B cell (primary cell): ENCODE data around the gene DNAJB6. TPM values are rescaled to one million over a fixed set of nuclear protein-coding genes. Genes with fewer than 3 reads are reported as not detected.

Experiments used
- ATAC-seq: fragments of 200-7000 bp; cut with Tn5 transposase; one replicate; pipeline ENCODE4 v1.10.0; 2021; ENCODE audit warnings: low read depth, mild to moderate bottlenecking, moderate number of reproducible peaks, moderate library complexity
- CTCF ChIA-PET: fragments of 350-600 bp; sonication (Branson Sonifier 250); formaldehyde crosslinking; loops from one replicate; lab custom pipeline; 2021; ENCODE audit warnings: antibody characterized with exemption, inconsistent platforms; lab: Charles Lee
- POLR2A ChIA-PET: fragments of 350-600 bp; sonication (Branson Sonifier 250); formaldehyde crosslinking; loops from one replicate; lab custom pipeline; 2021; ENCODE audit warnings: antibody characterized with exemption; lab: Charles Lee
- DNase-seq: peaks from one replicate; pipeline ENCODE4 v3.0.0; 2013
- H2AFZ ChIP-seq: 2 replicates; pipeline ENCODE4 v1.6.1; 2012; ENCODE audit warnings: mild to moderate bottlenecking, low read depth, low read length; ENCODE audit not compliant: insufficient read depth, poor library complexity, severe bottlenecking
- H3K27ac ChIP-seq, 2 donors: 1 replicate in 1 of 2; 2 replicates in 1 of 2; pipeline ENCODE4 v1.5.1; 2012 to 2013; ENCODE audit warnings: low read length in 2 of 2, mild to moderate bottlenecking in 2 of 2, moderate library complexity in 1 of 2
- H3K27me3 ChIP-seq, 4 experiments: fragments of 200-600 bp in 1 of 4; sonication (generic) in 1 of 4; replicated peaks in 1 of 4; 1 replicate in 2 of 4; 2 replicates in 2 of 4; pipeline versions ENCODE4 v1.6.1 to v1.7.0; 2013 to 2016; ENCODE audit warnings: low read length in 3 of 4, mild to moderate bottlenecking in 2 of 4, mixed read lengths in 1 of 4, moderate library complexity in 1 of 4; ENCODE audit not compliant: insufficient read depth in 4 of 4, control insufficient read depth in 3 of 4; ENCODE audit errors: control extremely low read depth in 1 of 4
- H3K36me3 ChIP-seq, 2 experiments: replicated peaks in 1 of 2; 1 replicate in 1 of 2; 2 replicates in 1 of 2; pipeline versions ENCODE4 v1.6.1 to v1.7.1; 2013; ENCODE audit warnings: low read length in 1 of 2; ENCODE audit not compliant: insufficient read depth in 2 of 2, control insufficient read depth in 1 of 2; ENCODE audit errors: control extremely low read depth in 1 of 2, extremely low read depth in 1 of 2
- H3K4me1 ChIP-seq, 2 donors: fragments of 200-600 bp in 1 of 2; sonication (generic) in 1 of 2; 1 replicate in 1 of 2; 2 replicates in 1 of 2; pipeline versions ENCODE4 v1.5.1 to v1.6.1; 2013 to 2017; ENCODE audit warnings: low read length in 2 of 2; ENCODE audit not compliant: control insufficient read depth in 2 of 2, insufficient read depth in 2 of 2
- H3K4me2 ChIP-seq: replicated peaks from 2 replicates; pipeline ENCODE3; 2012; ENCODE audit warnings: mild to moderate bottlenecking, low read depth, low read length; ENCODE audit not compliant: poor library complexity, severe bottlenecking
- H3K4me3 ChIP-seq, 5 experiments: fragments of 200-600 bp in 1 of 5; sonication (generic) in 1 of 5; 1 replicate in 3 of 5; 2 replicates in 2 of 5; pipeline versions ENCODE4 v1.5.1 to v1.7.0; 2011 to 2016; ENCODE audit warnings: low read length in 4 of 5, mild to moderate bottlenecking in 4 of 5, low read depth in 2 of 5, control low read depth in 1 of 5, moderate library complexity in 1 of 5; ENCODE audit not compliant: insufficient read depth in 1 of 5; ENCODE audit errors: control extremely low read depth in 1 of 5, extremely low read depth in 1 of 5
- H3K79me2 ChIP-seq: fragments of 200-600 bp; sonication (generic); one replicate; pipeline ENCODE4 v1.6.0; 2016; ENCODE audit warnings: low read length; ENCODE audit not compliant: control insufficient read depth, insufficient read depth
- H3K9ac ChIP-seq: fragments of 200-600 bp; sonication (generic); 2 replicates; pipeline ENCODE4 v1.6.1; 2017; ENCODE audit warnings: mild to moderate bottlenecking, low read length, moderate library complexity
- H3K9me3 ChIP-seq, 3 donors: one replicate each; pipeline versions ENCODE4 v1.6.1 to v1.7.1; 2013; ENCODE audit warnings: low read length in 2 of 3; ENCODE audit not compliant: control insufficient read depth in 2 of 3, insufficient read depth in 1 of 3; ENCODE audit errors: control extremely low read depth in 1 of 3
- H4K20me1 ChIP-seq: 2 replicates; pipeline ENCODE4 v1.6.0; 2012; ENCODE audit warnings: mild to moderate bottlenecking, low read length; ENCODE audit not compliant: insufficient read depth, control insufficient read depth, poor library complexity, severe bottlenecking
- H3K27ac Mint-ChIP-seq: one replicate; pipeline ENCODE4 v1.8.0; 2021; ENCODE audit warnings: mixed read lengths
- H3K27me3 Mint-ChIP-seq: one replicate; pipeline ENCODE4 v1.8.0; 2021; ENCODE audit warnings: mixed read lengths
- H3K4me1 Mint-ChIP-seq: one replicate; pipeline ENCODE4 v1.8.0; 2021; ENCODE audit warnings: mixed read lengths
- H3K4me3 Mint-ChIP-seq: one replicate; pipeline ENCODE4 v1.8.0; 2021; ENCODE audit warnings: mixed read lengths
- H3K9me3 Mint-ChIP-seq: one replicate; pipeline ENCODE4 v1.8.0; 2022; ENCODE audit warnings: mixed read lengths; ENCODE audit not compliant: insufficient read depth
- CTCF ChIP-seq: fragments of 200-600 bp; IDR thresholded peaks from one replicate; pipeline ENCODE4 v1.8.0; 2022; ENCODE audit warnings: antibody characterized with exemption, mild to moderate bottlenecking
- EZH2 ChIP-seq: IDR thresholded peaks from 2 replicates; pipeline ENCODE4 v1.6.1; 2012; ENCODE audit warnings: borderline replicate concordance, low read depth, mild to moderate bottlenecking, moderate library complexity, low read length; ENCODE audit not compliant: insufficient read depth, poor library complexity, severe bottlenecking
- WGBS: methylation state at CpG from one replicate; pipeline ENCODE4 v1.1.5; 2013; ENCODE audit warnings: missing lambda C conversion rate; ENCODE audit not compliant: insufficient coverage; 5-methylcytosine and 5-hydroxymethylcytosine counted together
- intact Hi-C: fragments of 100-400 bp; cut with micrococcal nuclease; formaldehyde crosslinking; loops from one replicate; pipeline ENCODE4 v1.10.0; 2022
- polyA plus RNA-seq: library from polyadenylated mRNA; depleted of rRNA; stranded (reverse); fragments of >200 nt; gene quantifications from 2 replicates; pipeline ENCODE4 v1.2.3, GENCODE V29; 2012
- total RNA-seq, 2 donors: library from RNA; stranded (reverse); fragments of 120-200 nt in 1 of 2; gene quantifications; 1 replicate in 1 of 2; 2 replicates in 1 of 2; pipeline versions ENCODE4 v1.2.3 to v1.2.4, GENCODE V29; 2013 to 2022

The DNAJB6 gene
- total and polyA plus RNA-seq, 2 donors (not counting 1 experiment from before 2014, with no cell fraction given) = 22.4 to 116 TPM

GRCh38 chr7:157391036-157391710 is 54.4 kb downstream of the DNAJB6 start:
- Histone ChIP-seq H3K36me3 (peaks cover 0 to 39% of the 10 kb centered on the region in 2 experiments), H3K9me3 (no peaks in the 10 kb centered on the region), H3K4me3 (no peak overlapping the region), H2AFZ (no peak overlapping the region), H3K4me2 (no peak overlapping the region), H3K79me2 (peaks cover 40% of the 10 kb centered on the region), H3K27me3 (no peaks in the 10 kb centered on the region), H3K27ac (no peak overlapping the region), H4K20me1 (peaks cover 43% of the 10 kb centered on the region), H3K4me1 (peaks cover 4 to 20% of the 10 kb centered on the region in 2 donors), H3K9ac (no peak overlapping the region)
- CTCF ChIA-PET = no interaction called here
- POLR2A ChIA-PET = no interaction called here
- Mint-ChIP-seq H3K9me3 (no peaks in the 10 kb centered on the region), H3K4me1 (peaks cover 8% of the 10 kb centered on the region), H3K27ac (no peak overlapping the region), H3K4me3 (no peak overlapping the region), H3K27me3 (no peaks in the 10 kb centered on the region)
- TF ChIP-seq CTCF (no peak), EZH2 (no peak)
- intact Hi-C loops = no loop called here
- ATAC-seq (no peak), DNase-seq (no peak)
- WGBS = 97% methylated on average over 10 of the region's 15 CpGs

GRCh38 chr7:157392256-157393037 is 55.6 kb downstream of the DNAJB6 start:
- CTCF ChIA-PET = interaction anchor here (0.7 to 1.0 kb wide), 3 partner anchors 10 to 1754 kb away, joined by 3 to 5 read pairs (median 4); no protein-coding TSS in a partner anchor
- POLR2A ChIA-PET = no interaction called here
- Mint-ChIP-seq H3K4me1 (peaks cover 4% of the 10 kb centered on the region), H3K27ac (peak overlapping the region; percentile 21), H3K27me3 (no peaks in the 10 kb centered on the region), H3K9me3 (no peaks in the 10 kb centered on the region), H3K4me3 (no peak overlapping the region)
- Histone ChIP-seq H4K20me1 (peaks cover 47% of the 10 kb centered on the region), H3K27me3 (no peaks in the 10 kb centered on the region), H3K36me3 (peaks cover 0 to 41% of the 10 kb centered on the region in 2 experiments), H3K79me2 (peaks cover 43% of the 10 kb centered on the region), H3K9me3 (no peaks in the 10 kb centered on the region), H3K4me3 (no peak overlapping the region), H3K4me1 (peaks cover 0 to 14% of the 10 kb centered on the region in 2 donors), H3K4me2 (no peak overlapping the region), H3K27ac (no peak overlapping the region), H3K9ac (no peak overlapping the region), H2AFZ (no peak overlapping the region)
- 98% methylated on average over 13 of the region's 20 CpGs for WGBS
- intact Hi-C loops = no loop called here
- no peak for ATAC-seq
- no peak for DNase-seq
- TF ChIP-seq CTCF (no peak), EZH2 (no peak)
